ENCODE results near the gene GPR32. TPM values are rescaled to one million over a fixed set of nuclear protein-coding genes. Genes with fewer than 3 reads are reported as not detected.

Gene GPR32
- total RNA-seq, 1 donor from 2014 or later = not detected

Other genes starting within 250 kb of the GPR32 start
- 0.53 TPM for gene LRRC4B, start 202.0 kb upstream of the GPR32 start, total RNA-seq
- not detected for gene SYT3, start 130.6 kb upstream of the GPR32 start, total RNA-seq
- gene C19orf81, start 121.0 kb upstream of the GPR32 start, total RNA-seq = not detected
- gene SHANK1, start 50.7 kb upstream of the GPR32 start, total RNA-seq = 0.23 TPM
- 2.8 TPM for gene CLEC11A, start 47.1 kb upstream of the GPR32 start, total RNA-seq
- gene ACP4, start 20.0 kb downstream of the GPR32 start, total RNA-seq = not detected
- 0.75 TPM for gene KLK1, start 53.3 kb downstream of the GPR32 start, total RNA-seq
- gene KLK15, start 63.1 kb downstream of the GPR32 start, total RNA-seq = not detected
- not detected for gene KLK3, start 84.5 kb downstream of the GPR32 start, total RNA-seq
- not detected for gene KLK2, start 103.0 kb downstream of the GPR32 start, total RNA-seq
- not detected for gene KLK4, start 140.9 kb downstream of the GPR32 start, total RNA-seq
- gene KLK5, start 182.6 kb downstream of the GPR32 start, total RNA-seq = not detected
- gene KLK6, start 199.1 kb downstream of the GPR32 start, total RNA-seq = not detected
- not detected for gene KLK7, start 213.5 kb downstream of the GPR32 start, total RNA-seq
- not detected for gene KLK8, start 231.1 kb downstream of the GPR32 start, total RNA-seq
- gene KLK10, start 249.2 kb downstream of the GPR32 start, total RNA-seq = not detected